NCI-H1105 treated with DMSO at 0.1 percent for 48 hours (cell line): ENCODE data around the gene DLG2.

Source experiments
- DNase-seq: peaks from one replicate; lab custom pipeline; 2025; lab: John Stamatoyannopoulos, UW

The DLG2 gene

GRCh38 chr11:85558411-85558810 lies 68.7 kb downstream of the DLG2 start:
- no peak for DNase-seq

GRCh38 chr11:85551881-85552280 lies 75.3 kb downstream of the DLG2 start:
- no peak for DNase-seq

GRCh38 chr11:85541683-85542082 lies 85.5 kb downstream of the DLG2 start:
- no peak for DNase-seq

GRCh38 chr11:85540635-85541205 lies 86.4 kb downstream of the DLG2 start:
- DNase-seq, result no peak

GRCh38 chr11:85540181-85540580 lies 87.0 kb downstream of the DLG2 start:
- no peak for DNase-seq

- no peak for DNase-seq
Observed at GRCh38 chr11:85539740-85540139, 87.4 kb downstream of the DLG2 start.

- no peak for DNase-seq
Observed at GRCh38 chr11:85539029-85539689, 88.0 kb downstream of the DLG2 start.

- DNase-seq, result no peak
Observed at GRCh38 chr11:85536438-85536837, 90.7 kb downstream of the DLG2 start.

GRCh38 chr11:85534806-85535205 lies 92.3 kb downstream of the DLG2 start:
- DNase-seq, result no peak

GRCh38 chr11:85531191-85531897 lies 95.8 kb downstream of the DLG2 start:
- no peak for DNase-seq

GRCh38 chr11:85530634-85531033 lies 96.5 kb downstream of the DLG2 start:
- no peak for DNase-seq

GRCh38 chr11:85526564-85526963 lies 100.6 kb downstream of the DLG2 start:
- DNase-seq, result no peak

GRCh38 chr11:85525686-85526085 lies 101.5 kb downstream of the DLG2 start:
- DNase-seq, result no peak

- DNase-seq, result no peak
Observed at GRCh38 chr11:85517272-85517671, 109.9 kb downstream of the DLG2 start.

GRCh38 chr11:85495918-85496317 lies 131.2 kb downstream of the DLG2 start:
- DNase-seq, result no peak

- no peak for DNase-seq
Observed at GRCh38 chr11:85494396-85494795, 132.7 kb downstream of the DLG2 start.

GRCh38 chr11:85485902-85486301 lies 141.2 kb downstream of the DLG2 start:
- DNase-seq, result no peak

- DNase-seq, result no peak
Observed at GRCh38 chr11:85483861-85484260, 143.3 kb downstream of the DLG2 start.

GRCh38 chr11:85481862-85482261 lies 145.3 kb downstream of the DLG2 start:
- DNase-seq, result no peak

- no peak for DNase-seq
Observed at GRCh38 chr11:85475660-85476517, 151.3 kb downstream of the DLG2 start.

GRCh38 chr11:85472953-85473352 lies 154.2 kb downstream of the DLG2 start:
- DNase-seq, result no peak

GRCh38 chr11:85464283-85464682 lies 162.9 kb downstream of the DLG2 start:
- no peak for DNase-seq

GRCh38 chr11:85459304-85459703 lies 167.8 kb downstream of the DLG2 start:
- DNase-seq, result no peak
